Mesothelial cell of epicardium (in vitro differentiated cells): ENCODE results near the gene USF3. TPM values are rescaled to one million over a fixed set of nuclear protein-coding genes. Genes with fewer than 3 reads are reported as not detected.

ENCODE experiments used
- DNase-seq, 2 experiments: peaks; one replicate each; pipeline ENCODE4 v3.0.0; 2021; ENCODE audit warnings: low spot score in 2 of 2; ENCODE audit not compliant: unreplicated experiment in 2 of 2
- H3K27ac Mint-ChIP-seq: 2 replicates; pipeline ENCODE4 v1.8.0; 2021; ENCODE audit warnings: mixed read lengths
- H3K27me3 Mint-ChIP-seq: 2 replicates; pipeline ENCODE4 v1.8.0; 2021; ENCODE audit warnings: low read depth, mixed read lengths
- H3K36me3 Mint-ChIP-seq: 2 replicates; pipeline ENCODE4 v1.8.0; 2021; ENCODE audit warnings: mixed read lengths
- H3K4me1 Mint-ChIP-seq: 2 replicates; pipeline ENCODE4 v1.8.0; 2021; ENCODE audit warnings: mixed read lengths
- H3K4me3 Mint-ChIP-seq: 2 replicates; pipeline ENCODE4 v1.8.0; 2021; ENCODE audit warnings: mild to moderate bottlenecking, moderate library complexity, mixed read lengths
- H3K9me3 Mint-ChIP-seq: 2 replicates; pipeline ENCODE4 v1.8.0; 2021; ENCODE audit warnings: mixed read lengths
- total RNA-seq: library from RNA; stranded (reverse); gene quantifications from 3 replicates; pipeline ENCODE4 v1.2.1, GENCODE V29; 2021
- TF ChIP-seq, protein P1 (sequence below): fragments of 200-600 bp; sonication (generic); IDR thresholded peaks from one replicate; pipeline ENCODE4 v1.5.0; 2021; ENCODE audit warnings: antibody characterized with exemption; ENCODE audit not compliant: unreplicated experiment

USF3 gene, protein sequence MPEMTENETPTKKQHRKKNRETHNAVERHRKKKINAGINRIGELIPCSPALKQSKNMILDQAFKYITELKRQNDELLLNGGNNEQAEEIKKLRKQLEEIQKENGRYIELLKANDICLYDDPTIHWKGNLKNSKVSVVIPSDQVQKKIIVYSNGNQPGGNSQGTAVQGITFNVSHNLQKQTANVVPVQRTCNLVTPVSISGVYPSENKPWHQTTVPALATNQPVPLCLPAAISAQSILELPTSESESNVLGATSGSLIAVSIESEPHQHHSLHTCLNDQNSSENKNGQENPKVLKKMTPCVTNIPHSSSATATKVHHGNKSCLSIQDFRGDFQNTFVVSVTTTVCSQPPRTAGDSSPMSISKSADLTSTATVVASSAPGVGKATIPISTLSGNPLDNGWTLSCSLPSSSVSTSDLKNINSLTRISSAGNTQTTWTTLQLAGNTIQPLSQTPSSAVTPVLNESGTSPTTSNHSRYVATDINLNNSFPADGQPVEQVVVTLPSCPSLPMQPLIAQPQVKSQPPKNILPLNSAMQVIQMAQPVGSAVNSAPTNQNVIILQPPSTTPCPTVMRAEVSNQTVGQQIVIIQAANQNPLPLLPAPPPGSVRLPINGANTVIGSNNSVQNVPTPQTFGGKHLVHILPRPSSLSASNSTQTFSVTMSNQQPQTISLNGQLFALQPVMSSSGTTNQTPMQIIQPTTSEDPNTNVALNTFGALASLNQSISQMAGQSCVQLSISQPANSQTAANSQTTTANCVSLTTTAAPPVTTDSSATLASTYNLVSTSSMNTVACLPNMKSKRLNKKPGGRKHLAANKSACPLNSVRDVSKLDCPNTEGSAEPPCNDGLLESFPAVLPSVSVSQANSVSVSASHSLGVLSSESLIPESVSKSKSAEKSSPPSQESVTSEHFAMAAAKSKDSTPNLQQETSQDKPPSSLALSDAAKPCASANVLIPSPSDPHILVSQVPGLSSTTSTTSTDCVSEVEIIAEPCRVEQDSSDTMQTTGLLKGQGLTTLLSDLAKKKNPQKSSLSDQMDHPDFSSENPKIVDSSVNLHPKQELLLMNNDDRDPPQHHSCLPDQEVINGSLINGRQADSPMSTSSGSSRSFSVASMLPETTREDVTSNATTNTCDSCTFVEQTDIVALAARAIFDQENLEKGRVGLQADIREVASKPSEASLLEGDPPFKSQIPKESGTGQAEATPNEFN (N-terminal part only)
- total RNA-seq, result 16.7 to 18.3 TPM (median 17.9 TPM) in 3 replicates

DNA sequence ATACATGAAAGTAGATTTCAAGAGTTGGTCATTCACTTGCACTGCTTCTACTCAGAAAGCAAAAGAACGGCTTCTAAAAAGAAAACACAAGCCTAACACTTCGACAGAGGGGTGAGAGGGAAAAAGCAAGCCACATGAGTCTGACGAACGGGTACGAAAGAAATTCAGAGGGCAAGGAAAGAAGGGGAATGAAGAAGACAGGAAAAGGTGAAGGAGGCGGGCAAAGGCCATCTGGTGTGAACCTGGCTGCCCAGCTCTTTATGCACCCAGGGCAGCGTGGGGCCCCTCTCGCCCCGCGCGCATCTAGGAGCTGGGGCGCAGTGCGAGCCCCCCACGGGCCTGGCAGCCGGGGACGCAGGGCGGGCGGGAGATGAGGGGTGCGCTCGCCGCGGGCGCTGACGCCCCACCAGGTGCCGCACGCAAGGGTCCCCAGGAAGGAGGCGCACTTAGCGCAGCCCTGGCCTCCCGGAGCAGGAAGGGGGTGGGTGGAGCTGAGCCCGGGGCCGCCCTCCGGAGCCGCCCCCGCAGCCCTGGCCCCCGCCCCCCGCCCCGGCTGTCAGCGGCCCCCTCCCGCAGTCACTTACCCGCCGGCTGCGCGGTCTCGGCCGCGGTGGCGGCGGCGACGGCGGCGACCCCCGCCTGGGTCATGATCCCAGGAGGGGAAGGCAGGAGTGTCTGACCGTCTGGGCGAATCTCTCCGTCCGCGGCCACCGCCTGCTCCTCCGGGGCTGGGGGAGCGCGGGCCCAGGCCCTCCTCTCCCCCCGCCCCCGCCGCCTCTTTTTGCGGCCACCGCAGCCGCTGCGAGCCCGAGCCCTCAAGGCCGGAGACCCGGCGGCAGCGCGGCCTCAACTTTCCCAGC is at the start of gene USF3:
Gene USF3, minus strand, starts transcription at position 857 of the 860 bp plus-strand sequence. CDS start 21,764 bp downstream, outside the sequence.
- peak; percentile 46 to 72 for DNase-seq
- H3K4me3 Mint-ChIP-seq, result peak within 1 kb of the TSS; percentile 99
- peak within 1 kb of the TSS; percentile 99 for H3K27ac Mint-ChIP-seq
- peaks cover 22% of the 10 kb centered on the region for H3K4me1 Mint-ChIP-seq
- TF ChIP-seq, protein P1, sequence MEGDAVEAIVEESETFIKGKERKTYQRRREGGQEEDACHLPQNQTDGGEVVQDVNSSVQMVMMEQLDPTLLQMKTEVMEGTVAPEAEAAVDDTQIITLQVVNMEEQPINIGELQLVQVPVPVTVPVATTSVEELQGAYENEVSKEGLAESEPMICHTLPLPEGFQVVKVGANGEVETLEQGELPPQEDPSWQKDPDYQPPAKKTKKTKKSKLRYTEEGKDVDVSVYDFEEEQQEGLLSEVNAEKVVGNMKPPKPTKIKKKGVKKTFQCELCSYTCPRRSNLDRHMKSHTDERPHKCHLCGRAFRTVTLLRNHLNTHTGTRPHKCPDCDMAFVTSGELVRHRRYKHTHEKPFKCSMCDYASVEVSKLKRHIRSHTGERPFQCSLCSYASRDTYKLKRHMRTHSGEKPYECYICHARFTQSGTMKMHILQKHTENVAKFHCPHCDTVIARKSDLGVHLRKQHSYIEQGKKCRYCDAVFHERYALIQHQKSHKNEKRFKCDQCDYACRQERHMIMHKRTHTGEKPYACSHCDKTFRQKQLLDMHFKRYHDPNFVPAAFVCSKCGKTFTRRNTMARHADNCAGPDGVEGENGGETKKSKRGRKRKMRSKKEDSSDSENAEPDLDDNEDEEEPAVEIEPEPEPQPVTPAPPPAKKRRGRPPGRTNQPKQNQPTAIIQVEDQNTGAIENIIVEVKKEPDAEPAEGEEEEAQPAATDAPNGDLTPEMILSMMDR, result no peak
- H3K27me3 Mint-ChIP-seq, result no peaks in the 10 kb centered on the region
- no peaks in the 10 kb centered on the region for H3K36me3 Mint-ChIP-seq
- H3K9me3 Mint-ChIP-seq, result no peaks in the 10 kb centered on the region

- Mint-ChIP-seq H3K4me3 (peak within 1 kb of the TSS; percentile 96), H3K27me3 (no peaks in the 10 kb centered on the region), H3K9me3 (no peaks in the 10 kb centered on the region), H3K36me3 (no peaks in the 10 kb centered on the region), H3K27ac (peak within 1 kb of the TSS; percentile 100), H3K4me1 (peaks cover 47% of the 10 kb centered on the region)
- peak; percentile 70 to 84 for DNase-seq
- TF ChIP-seq, protein P1, result no peak
These were observed 49.5 kb upstream of the USF3 start, which contains the start of gene NAA50 for GRCh38 chr3:113745756-113746547. TSS of gene NAA50 (minus strand) at chr3:113746249. CDS start at chr3:113745949, 300 bp downstream.

DNA sequence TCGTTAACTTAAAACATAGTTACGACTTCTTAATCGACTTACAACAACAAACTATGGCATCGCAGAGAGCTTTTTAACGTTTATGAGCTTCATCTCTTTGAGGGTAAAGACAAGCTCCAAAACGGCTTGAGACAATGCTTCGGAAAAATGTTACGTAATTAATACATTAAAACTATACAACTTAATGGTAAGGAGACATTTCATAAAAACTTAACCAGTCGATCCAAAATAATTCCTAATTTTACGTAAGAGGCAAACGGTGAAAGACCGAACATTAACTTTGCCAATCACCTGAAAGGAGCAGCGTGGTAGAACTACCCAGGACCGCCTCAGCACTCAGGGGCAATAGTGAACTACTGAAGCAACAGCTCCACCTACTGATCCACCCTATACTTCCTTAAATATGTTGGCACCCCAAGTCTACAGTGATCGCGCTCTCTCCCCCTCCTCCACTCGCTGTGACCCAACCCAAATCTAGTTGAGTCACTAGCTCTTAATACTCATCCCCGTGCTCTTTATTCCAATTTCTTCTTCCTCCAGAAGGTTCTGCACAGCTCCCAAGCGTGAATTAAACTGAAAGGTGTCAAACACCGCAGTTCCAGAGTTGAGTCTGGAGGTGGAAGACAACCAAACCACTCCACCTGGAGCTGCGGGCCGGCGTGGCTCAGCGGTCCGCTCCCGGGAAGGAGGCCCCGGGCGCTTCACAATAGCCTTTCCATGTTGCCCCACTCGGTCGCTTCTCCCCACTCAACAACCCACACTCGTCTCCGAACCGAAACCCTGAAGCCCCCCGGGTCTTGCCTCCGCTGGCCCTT is 48.7 kb upstream of the USF3 start:
- no peaks in the 10 kb centered on the region for H3K36me3 Mint-ChIP-seq
- peaks cover 47% of the 10 kb centered on the region for H3K4me1 Mint-ChIP-seq

More for the DNA sequence above, 48.7 kb upstream of the USF3 start:
- Mint-ChIP-seq H3K27ac (peak overlapping the region; percentile 100), H3K27me3 (no peaks in the 10 kb centered on the region), H3K9me3 (no peaks in the 10 kb centered on the region), H3K4me3 (peak overlapping the region; percentile 96)
- DNase-seq, result peak; percentile 33 to 62
- TF ChIP-seq, protein P1, result peak; percentile 32
